Measurements from ENCODE around the gene WASHC2A.
"Not testable (repeated sequence)": the region's sequence is repeated elsewhere in the genome, so short reads cannot be mapped to it uniquely, and the experiment has no call there.

The WASHC2A gene

DNA sequence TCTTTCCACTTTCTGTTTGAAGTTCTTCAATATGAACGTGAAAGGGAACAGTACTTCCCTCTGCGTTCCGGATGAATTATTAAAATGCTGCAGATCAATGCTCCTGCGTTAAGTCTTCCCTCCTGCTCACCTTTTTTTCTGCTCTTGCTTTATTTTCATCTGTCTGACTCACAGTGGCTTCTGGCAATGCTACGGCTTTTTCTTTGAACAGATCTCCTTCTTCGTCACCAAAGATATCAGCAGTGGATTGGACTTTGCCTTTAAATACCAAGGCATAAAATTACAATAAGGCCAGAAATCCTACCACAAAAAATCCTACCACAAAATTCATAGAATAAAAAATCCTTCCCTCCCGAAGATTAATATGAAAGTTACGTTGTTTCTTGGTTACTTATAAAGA is 11.1 kb upstream of the WASHC2A start:
- H3K9me3 ChIP-seq (ENCODE audit: insufficient read depth, low read depth, low read length); H3K18ac ChIP-seq (ENCODE audit: low read length); DNase-seq; H2BK5ac ChIP-seq (ENCODE audit: low read depth, low read length, poor library complexity); H2AK5ac ChIP-seq (ENCODE audit: low read length); H3K4me2 ChIP-seq (ENCODE audit: low read length); H3K27ac ChIP-seq (ENCODE audit: low read depth, low read length); H3K4me1 ChIP-seq (ENCODE audit: control insufficient read depth in 1 of 2, insufficient read depth in 2 of 2, low read length in 2 of 2); H3K27me3 ChIP-seq (ENCODE audit: insufficient read depth, low read length); H3K4ac ChIP-seq (ENCODE audit: low read depth, low read length); H4K8ac ChIP-seq (ENCODE audit: low read depth, low read length); H2BK12ac ChIP-seq (ENCODE audit: low read length); H3K9ac ChIP-seq (ENCODE audit: low read length); H3K23ac ChIP-seq (ENCODE audit: low read length); H2BK120ac ChIP-seq (ENCODE audit: insufficient read depth, low read length, poor library complexity); H2AFZ ChIP-seq (ENCODE audit: insufficient read depth, low read length, poor library complexity); H3K36me3 ChIP-seq (ENCODE audit: control insufficient read depth in 1 of 2, insufficient read depth in 2 of 2, low read length in 2 of 2); H3K14ac ChIP-seq (ENCODE audit: low read length); H3K4me3 ChIP-seq (ENCODE audit: low read depth, low read length); H4K12ac ChIP-seq (ENCODE audit: low read depth, low read length); H4K91ac ChIP-seq (ENCODE audit: low read depth, low read length); H3K79me2 ChIP-seq (ENCODE audit: control insufficient read depth, insufficient read depth, low read length, poor library complexity); H3K79me1 ChIP-seq (ENCODE audit: low read length): not testable (repeated sequence)
- WGBS (ENCODE audit: extremely low coverage, insufficient coverage, insufficient read length): no CpG with 5 or more reads among the region's 8 CpGs

DNA sequence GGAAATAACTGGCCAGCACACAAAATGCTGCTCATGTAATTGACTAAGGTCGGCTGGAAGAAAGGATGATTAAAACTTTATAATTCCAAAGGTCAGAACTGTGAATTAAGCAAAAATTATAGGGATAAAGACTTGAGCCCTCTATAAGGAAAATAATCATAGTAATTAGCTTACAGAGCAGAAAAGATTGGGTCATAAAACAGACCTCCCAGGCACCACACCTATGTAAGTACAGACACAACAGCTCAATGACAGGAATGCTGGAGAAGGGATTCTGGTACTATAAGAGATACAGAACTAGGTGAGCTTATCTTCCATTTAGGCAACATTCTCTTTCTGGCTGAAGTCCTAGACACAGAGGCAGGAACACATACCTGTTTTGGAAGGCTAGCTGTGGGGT is 9.0 kb upstream of the WASHC2A start:
- H3K27ac ChIP-seq (ENCODE audit: low read depth, low read length); H4K8ac ChIP-seq (ENCODE audit: low read depth, low read length); H2AK5ac ChIP-seq (ENCODE audit: low read length); H4K91ac ChIP-seq (ENCODE audit: low read depth, low read length); H3K36me3 ChIP-seq (ENCODE audit: control insufficient read depth in 1 of 2, insufficient read depth in 2 of 2, low read length in 2 of 2); H3K4ac ChIP-seq (ENCODE audit: low read depth, low read length); H4K12ac ChIP-seq (ENCODE audit: low read depth, low read length); H3K4me1 ChIP-seq (ENCODE audit: control insufficient read depth in 1 of 2, insufficient read depth in 2 of 2, low read length in 2 of 2); DNase-seq; H3K79me2 ChIP-seq (ENCODE audit: control insufficient read depth, insufficient read depth, low read length, poor library complexity); H2BK12ac ChIP-seq (ENCODE audit: low read length); H3K9ac ChIP-seq (ENCODE audit: low read length); H3K23ac ChIP-seq (ENCODE audit: low read length); H2AFZ ChIP-seq (ENCODE audit: insufficient read depth, low read length, poor library complexity); H3K27me3 ChIP-seq (ENCODE audit: insufficient read depth, low read length); H3K9me3 ChIP-seq (ENCODE audit: insufficient read depth, low read depth, low read length); H3K4me3 ChIP-seq (ENCODE audit: low read depth, low read length); H3K14ac ChIP-seq (ENCODE audit: low read length); H3K4me2 ChIP-seq (ENCODE audit: low read length); H3K18ac ChIP-seq (ENCODE audit: low read length); H3K79me1 ChIP-seq (ENCODE audit: low read length); H2BK120ac ChIP-seq (ENCODE audit: insufficient read depth, low read length, poor library complexity); H2BK5ac ChIP-seq (ENCODE audit: low read depth, low read length, poor library complexity): not testable (repeated sequence)
- no CpG with 5 or more reads among the region's 1 CpG for WGBS (ENCODE audit: extremely low coverage, insufficient coverage, insufficient read length)

DNA sequence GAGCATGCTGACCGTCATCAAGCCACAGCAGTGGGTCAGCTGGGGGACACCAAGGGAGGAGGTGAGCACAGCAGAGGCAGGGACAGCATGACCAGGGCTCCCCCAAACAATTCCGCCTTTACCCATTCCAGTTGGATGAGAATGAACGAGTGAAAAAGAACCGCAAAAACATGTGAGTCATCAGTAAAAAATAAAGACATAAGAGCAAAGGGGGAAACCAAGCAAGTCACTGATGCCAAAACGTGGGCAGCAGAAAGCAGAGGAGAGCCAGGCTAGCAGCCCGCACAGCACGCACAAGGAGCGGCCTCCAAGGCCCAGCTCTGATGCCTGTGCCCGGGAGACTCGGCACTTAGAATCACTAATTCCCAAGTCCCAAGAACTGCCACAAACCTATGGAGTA is 7.8 kb upstream of the WASHC2A start:
- H3K79me1 ChIP-seq (ENCODE audit: low read length); H4K8ac ChIP-seq (ENCODE audit: low read depth, low read length); H3K18ac ChIP-seq (ENCODE audit: low read length); H3K27ac ChIP-seq (ENCODE audit: low read depth, low read length); H3K9ac ChIP-seq (ENCODE audit: low read length); H2BK120ac ChIP-seq (ENCODE audit: insufficient read depth, low read length, poor library complexity); H2BK12ac ChIP-seq (ENCODE audit: low read length); H3K14ac ChIP-seq (ENCODE audit: low read length); H4K12ac ChIP-seq (ENCODE audit: low read depth, low read length); DNase-seq; H3K27me3 ChIP-seq (ENCODE audit: insufficient read depth, low read length); H3K4me2 ChIP-seq (ENCODE audit: low read length); H3K4me3 ChIP-seq (ENCODE audit: low read depth, low read length); H4K91ac ChIP-seq (ENCODE audit: low read depth, low read length); H3K79me2 ChIP-seq (ENCODE audit: control insufficient read depth, insufficient read depth, low read length, poor library complexity); H3K9me3 ChIP-seq (ENCODE audit: insufficient read depth, low read depth, low read length); H3K23ac ChIP-seq (ENCODE audit: low read length); H2BK5ac ChIP-seq (ENCODE audit: low read depth, low read length, poor library complexity); H2AK5ac ChIP-seq (ENCODE audit: low read length); H3K4ac ChIP-seq (ENCODE audit: low read depth, low read length); H2AFZ ChIP-seq (ENCODE audit: insufficient read depth, low read length, poor library complexity); H3K36me3 ChIP-seq (ENCODE audit: control insufficient read depth in 1 of 2, insufficient read depth in 2 of 2, low read length in 2 of 2); H3K4me1 ChIP-seq (ENCODE audit: control insufficient read depth in 1 of 2, insufficient read depth in 2 of 2, low read length in 2 of 2): not testable (repeated sequence)
- WGBS (ENCODE audit: extremely low coverage, insufficient coverage, insufficient read length): no CpG with 5 or more reads among the region's 10 CpGs

DNA sequence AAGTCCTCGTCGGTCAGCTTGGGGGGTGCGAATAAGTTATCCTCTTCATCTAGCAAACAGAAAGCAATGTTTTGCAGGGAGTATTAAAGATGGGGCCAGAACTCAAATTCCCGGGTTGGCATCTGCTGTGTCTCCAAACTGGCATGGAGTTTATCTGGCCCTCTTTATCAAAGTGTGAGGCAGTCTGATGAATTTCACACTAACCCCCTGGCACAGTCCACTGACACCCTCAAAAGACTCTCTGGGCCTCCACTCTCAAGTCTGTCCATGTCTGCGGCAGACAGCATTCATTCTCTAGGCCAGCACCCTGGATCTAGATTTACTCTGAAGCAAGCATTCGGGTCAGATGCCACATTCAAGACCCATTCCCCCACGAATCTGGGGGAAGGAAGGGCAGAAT is 6.2 kb upstream of the WASHC2A start:
- H4K12ac ChIP-seq (ENCODE audit: low read depth, low read length); H3K14ac ChIP-seq (ENCODE audit: low read length); H2BK5ac ChIP-seq (ENCODE audit: low read depth, low read length, poor library complexity); H3K36me3 ChIP-seq (ENCODE audit: control insufficient read depth in 1 of 2, insufficient read depth in 2 of 2, low read length in 2 of 2); H4K91ac ChIP-seq (ENCODE audit: low read depth, low read length); H3K23ac ChIP-seq (ENCODE audit: low read length); H2BK12ac ChIP-seq (ENCODE audit: low read length); H2AK5ac ChIP-seq (ENCODE audit: low read length); H3K79me1 ChIP-seq (ENCODE audit: low read length); H3K27me3 ChIP-seq (ENCODE audit: insufficient read depth, low read length); H3K79me2 ChIP-seq (ENCODE audit: control insufficient read depth, insufficient read depth, low read length, poor library complexity); DNase-seq; H3K18ac ChIP-seq (ENCODE audit: low read length); H2BK120ac ChIP-seq (ENCODE audit: insufficient read depth, low read length, poor library complexity); H4K8ac ChIP-seq (ENCODE audit: low read depth, low read length); H3K4me1 ChIP-seq (ENCODE audit: control insufficient read depth in 1 of 2, insufficient read depth in 2 of 2, low read length in 2 of 2); H3K9me3 ChIP-seq (ENCODE audit: insufficient read depth, low read depth, low read length); H2AFZ ChIP-seq (ENCODE audit: insufficient read depth, low read length, poor library complexity); H3K9ac ChIP-seq (ENCODE audit: low read length); H3K4ac ChIP-seq (ENCODE audit: low read depth, low read length); H3K4me3 ChIP-seq (ENCODE audit: low read depth, low read length); H3K4me2 ChIP-seq (ENCODE audit: low read length); H3K27ac ChIP-seq (ENCODE audit: low read depth, low read length): not testable (repeated sequence)
- no CpG with 5 or more reads among the region's 7 CpGs for WGBS (ENCODE audit: extremely low coverage, insufficient coverage, insufficient read length)

All from trophoblast cell (in vitro differentiated cells and primary cell).